ENCODE results near the gene RAB11FIP4.

The RAB11FIP4 gene

DNA sequence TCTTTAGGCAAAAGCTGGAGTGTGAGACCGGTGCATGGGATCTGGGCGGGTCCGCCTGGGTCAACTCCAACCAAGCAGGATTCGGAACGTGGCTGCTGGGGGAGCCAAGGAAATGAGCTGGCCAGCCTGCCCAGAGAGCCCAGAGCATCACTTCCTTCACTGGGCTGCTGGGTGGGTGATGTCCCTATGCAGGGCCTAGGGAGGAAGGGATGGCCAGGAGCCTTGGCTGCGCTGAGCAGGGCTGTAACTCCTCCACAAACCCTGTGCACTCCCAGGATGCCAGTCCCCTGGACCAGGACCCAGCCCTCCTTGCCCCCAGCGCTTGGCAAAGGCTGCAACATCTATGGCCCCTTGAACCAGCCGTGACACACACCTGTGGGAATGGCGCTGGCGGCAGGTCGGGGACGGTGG, 138.4 kb downstream of the RAB11FIP4 start:
- DNase-seq (ENCODE audit: low read depth), result no peak
- H3K4me3 ChIP-seq (ENCODE audit: low read length), result no peak overlapping the region
- TF ChIP-seq, protein P1, sequence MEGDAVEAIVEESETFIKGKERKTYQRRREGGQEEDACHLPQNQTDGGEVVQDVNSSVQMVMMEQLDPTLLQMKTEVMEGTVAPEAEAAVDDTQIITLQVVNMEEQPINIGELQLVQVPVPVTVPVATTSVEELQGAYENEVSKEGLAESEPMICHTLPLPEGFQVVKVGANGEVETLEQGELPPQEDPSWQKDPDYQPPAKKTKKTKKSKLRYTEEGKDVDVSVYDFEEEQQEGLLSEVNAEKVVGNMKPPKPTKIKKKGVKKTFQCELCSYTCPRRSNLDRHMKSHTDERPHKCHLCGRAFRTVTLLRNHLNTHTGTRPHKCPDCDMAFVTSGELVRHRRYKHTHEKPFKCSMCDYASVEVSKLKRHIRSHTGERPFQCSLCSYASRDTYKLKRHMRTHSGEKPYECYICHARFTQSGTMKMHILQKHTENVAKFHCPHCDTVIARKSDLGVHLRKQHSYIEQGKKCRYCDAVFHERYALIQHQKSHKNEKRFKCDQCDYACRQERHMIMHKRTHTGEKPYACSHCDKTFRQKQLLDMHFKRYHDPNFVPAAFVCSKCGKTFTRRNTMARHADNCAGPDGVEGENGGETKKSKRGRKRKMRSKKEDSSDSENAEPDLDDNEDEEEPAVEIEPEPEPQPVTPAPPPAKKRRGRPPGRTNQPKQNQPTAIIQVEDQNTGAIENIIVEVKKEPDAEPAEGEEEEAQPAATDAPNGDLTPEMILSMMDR (conservative IDR thresholded peaks at IDR 0.05; ENCODE audit: low read length), result no peak

DNA sequence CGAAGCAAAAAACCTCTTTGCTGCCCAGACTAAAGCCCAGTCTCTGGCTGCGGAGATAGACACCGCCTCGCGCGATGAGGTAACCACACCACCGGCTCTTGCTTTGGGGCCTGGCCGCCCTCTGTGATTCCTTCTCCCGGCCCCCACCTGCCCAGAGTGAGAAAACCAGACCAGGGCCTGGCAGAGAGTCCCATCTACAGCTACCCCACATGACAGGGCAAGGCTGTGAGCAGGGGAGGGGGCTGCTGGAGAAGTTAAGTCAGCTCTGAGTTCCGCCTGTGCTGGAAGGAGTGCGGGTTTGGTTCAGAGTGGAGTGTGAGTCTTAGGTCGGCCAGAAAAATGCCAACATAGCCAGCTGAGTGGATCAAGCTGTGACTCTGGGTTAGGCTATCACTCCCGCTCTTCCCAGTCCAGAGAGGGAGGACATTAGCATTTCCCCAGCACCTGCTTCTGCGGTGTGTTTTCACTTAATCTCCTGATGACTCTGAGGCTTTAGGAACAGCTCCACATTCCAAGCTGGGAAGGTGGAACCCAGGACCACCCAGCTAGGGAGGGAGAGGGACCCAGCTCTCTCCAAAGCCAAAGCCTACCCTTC, 139.0 kb downstream of the RAB11FIP4 start:
- DNase-seq (ENCODE audit: low read depth), result no peak
- no peak overlapping the region for H3K4me3 ChIP-seq (ENCODE audit: low read length)
- TF ChIP-seq, protein P1 (conservative IDR thresholded peaks at IDR 0.05; ENCODE audit: low read length), result no peak

DNA sequence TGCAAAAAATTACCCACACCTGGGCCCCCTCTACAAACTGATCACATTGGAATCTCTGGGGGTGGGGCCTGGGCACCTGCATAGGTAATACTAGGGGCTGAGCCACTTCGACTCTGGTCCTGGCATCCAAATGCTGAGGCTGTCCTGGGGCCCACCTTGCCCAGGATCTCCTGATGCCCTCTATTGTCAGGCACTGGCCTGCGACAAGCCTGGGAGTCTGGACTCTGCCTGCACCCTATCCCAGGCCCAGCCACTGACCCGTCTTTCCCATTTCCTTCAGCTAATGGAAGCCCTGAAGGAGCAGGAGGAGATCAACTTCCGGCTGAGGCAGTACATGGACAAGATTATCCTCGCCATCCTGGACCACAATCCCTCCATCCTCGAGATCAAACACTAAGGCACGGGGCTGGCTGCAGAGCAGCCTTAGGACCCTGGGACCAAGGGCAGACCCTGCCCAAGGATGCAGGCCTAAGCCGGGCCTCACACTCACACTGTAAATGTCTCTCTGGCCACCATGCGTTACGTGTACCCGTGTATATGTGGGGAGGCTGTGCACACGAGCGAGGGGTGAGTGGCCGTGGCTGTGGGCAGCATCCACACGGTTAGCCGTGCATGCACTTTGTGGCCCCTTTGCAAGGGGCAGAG, 140.0 kb downstream of the RAB11FIP4 start:
- TF ChIP-seq, protein P1 (conservative IDR thresholded peaks at IDR 0.05; ENCODE audit: low read length), result no peak
- no peak for DNase-seq (ENCODE audit: low read depth)
- no peak overlapping the region for H3K4me3 ChIP-seq (ENCODE audit: low read length)

DNA sequence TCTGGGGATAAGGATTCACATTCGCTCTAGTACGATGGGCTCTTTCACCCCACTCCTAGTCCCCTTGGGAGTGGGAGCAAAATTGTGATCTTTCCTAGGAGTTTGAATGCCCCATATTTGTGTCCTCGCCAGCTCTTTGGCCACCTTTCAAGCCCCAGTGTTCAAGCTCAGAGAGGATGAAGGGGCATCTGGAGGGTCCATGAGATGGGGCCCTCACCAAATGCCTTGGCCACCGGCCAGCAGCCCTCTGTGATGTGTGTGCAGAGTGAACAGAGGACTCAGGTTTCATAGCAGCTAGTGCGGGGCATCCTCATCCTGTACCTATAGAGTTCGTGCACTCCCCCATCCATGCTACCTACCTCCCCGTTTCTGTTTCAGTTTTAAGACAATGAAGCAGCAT, 140.6 kb downstream of the RAB11FIP4 start:
- TF ChIP-seq, protein P1 (conservative IDR thresholded peaks at IDR 0.05; ENCODE audit: low read length), result no peak
- DNase-seq (ENCODE audit: low read depth), result no peak
- no peak overlapping the region for H3K4me3 ChIP-seq (ENCODE audit: low read length)

DNA sequence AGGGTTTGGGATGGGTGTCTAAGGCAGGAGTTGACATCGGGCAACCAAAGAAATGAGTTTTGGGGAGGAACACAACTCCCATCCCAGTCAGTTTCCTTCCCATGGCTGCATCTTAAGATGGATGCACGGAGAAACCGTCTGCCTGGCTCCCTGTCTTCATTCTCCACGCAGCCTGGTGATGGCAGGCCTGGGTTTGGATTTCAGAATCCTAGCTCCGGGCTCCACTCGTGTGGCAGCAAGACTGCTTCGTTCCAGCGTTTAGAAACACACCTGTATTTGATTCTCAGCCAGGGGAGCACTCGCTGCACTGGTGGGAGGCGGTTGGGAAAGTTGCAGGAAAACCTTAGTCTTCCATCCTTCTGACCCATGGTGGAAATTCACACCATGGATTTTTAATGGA, 141.1 kb downstream of the RAB11FIP4 start:
- H3K4me3 ChIP-seq (ENCODE audit: low read length), result no peak overlapping the region
- TF ChIP-seq, protein P1 (conservative IDR thresholded peaks at IDR 0.05; ENCODE audit: low read length), result no peak
- no peak for DNase-seq (ENCODE audit: low read depth)

DNA sequence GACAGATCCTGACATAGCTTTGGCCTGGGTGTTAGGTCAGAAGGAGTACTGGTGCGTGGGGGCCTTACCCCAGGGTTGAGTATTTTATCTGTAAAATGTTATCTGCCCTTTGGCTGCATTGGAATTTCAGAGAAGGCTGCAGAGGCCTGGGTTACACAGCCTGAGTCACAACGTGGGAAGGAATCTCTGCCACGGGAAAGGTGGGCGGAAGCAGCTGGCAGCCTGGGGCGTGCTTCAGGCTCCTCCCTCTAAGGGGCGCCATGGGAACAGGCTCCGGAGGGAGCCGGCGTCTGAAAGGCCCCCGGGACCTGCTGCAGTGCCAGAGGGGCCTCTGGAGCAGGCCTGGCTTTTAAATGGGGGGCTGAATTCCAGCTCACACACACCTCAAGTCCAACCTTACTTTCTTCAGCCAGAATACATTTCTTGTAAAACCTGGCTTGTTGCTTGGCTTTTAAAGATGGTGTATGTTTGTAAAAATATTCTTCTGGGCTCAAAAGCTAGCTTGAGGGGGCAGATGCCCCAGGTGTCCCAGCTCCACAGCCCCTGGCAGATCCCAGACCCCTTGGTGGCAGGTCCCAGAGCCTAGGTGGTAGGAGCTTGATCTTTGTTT, 142.2 kb downstream of the RAB11FIP4 start:
- TF ChIP-seq, protein P1 (conservative IDR thresholded peaks at IDR 0.05; ENCODE audit: low read length), result peak; percentile 36
- DNase-seq (ENCODE audit: low read depth), result peak; percentile 68

More for the DNA sequence above, 142.2 kb downstream of the RAB11FIP4 start:
- no peak overlapping the region for H3K4me3 ChIP-seq (ENCODE audit: low read length)
